Keratinocyte (primary cell): ENCODE data around the gene ITCH. TPM values are rescaled to one million over a fixed set of nuclear protein-coding genes. Genes with fewer than 3 reads are reported as not detected.

ENCODE experiments used
- DNase-seq: peaks from one replicate; pipeline ENCODE4 v3.0.0-alpha.2; 2011; ENCODE audit warnings: low read depth, missing footprints, low spot score
- FAIRE-seq: peaks from 2 replicates; lab custom pipeline; 2011; peaks lifted over from hg19 to GRCh38; lab: Jason Lieb, UNC
- H2AFZ ChIP-seq: 2 replicates; pipeline ENCODE4 v1.6.0; 2012; ENCODE audit warnings: low read length, control low read depth, inconsistent platforms; ENCODE audit not compliant: control insufficient read depth
- H3K27ac ChIP-seq: 2 replicates; pipeline ENCODE4 v1.5.1; 2011; ENCODE audit warnings: low read length; ENCODE audit not compliant: control insufficient read depth, insufficient read depth
- H3K27me3 ChIP-seq: 3 replicates; pipeline ENCODE4 v1.6.0; 2011; ENCODE audit warnings: low read length; ENCODE audit not compliant: control insufficient read depth, insufficient read depth; ENCODE audit errors: extremely low read depth
- H3K36me3 ChIP-seq, 2 experiments: 2 replicates in 1 of 2; 3 replicates in 1 of 2; pipeline ENCODE4 v1.5.1; 2011; ENCODE audit warnings: low read length in 2 of 2, mild to moderate bottlenecking in 1 of 2; ENCODE audit not compliant: control insufficient read depth in 2 of 2, insufficient read depth in 2 of 2; ENCODE audit errors: extremely low read depth in 1 of 2
- H3K4me1 ChIP-seq: 3 replicates; pipeline ENCODE4 v1.5.1; 2011; ENCODE audit warnings: low read length; ENCODE audit not compliant: control insufficient read depth, insufficient read depth; ENCODE audit errors: extremely low read depth
- H3K4me2 ChIP-seq: 3 replicates; pipeline ENCODE4 v1.6.0; 2011; ENCODE audit warnings: low read depth, low read length; ENCODE audit not compliant: control insufficient read depth, insufficient read depth; ENCODE audit errors: extremely low read depth
- H3K4me3 ChIP-seq, 3 experiments: fragments of 200-600 bp in 1 of 3; sonication (generic) in 1 of 3; 2 replicates in 2 of 3; 3 replicates in 1 of 3; pipeline ENCODE4 v1.5.1; 2011 to 2016; ENCODE audit warnings: low read length in 3 of 3, mild to moderate bottlenecking in 3 of 3, control low read depth in 2 of 3, inconsistent platforms in 1 of 3, low read depth in 1 of 3, mixed read lengths in 1 of 3, mixed run types in 1 of 3, moderate library complexity in 1 of 3; ENCODE audit not compliant: control insufficient read depth in 2 of 3, insufficient read depth in 2 of 3; ENCODE audit errors: extremely low read depth in 1 of 3
- H3K79me2 ChIP-seq: 2 replicates; pipeline ENCODE4 v1.6.0; 2012; ENCODE audit warnings: low read length; ENCODE audit not compliant: control insufficient read depth, insufficient read depth
- H3K9ac ChIP-seq: 3 replicates; pipeline ENCODE4 v1.6.0; 2011; ENCODE audit warnings: low read length; ENCODE audit not compliant: control insufficient read depth, insufficient read depth; ENCODE audit errors: extremely low read depth
- H3K9me1 ChIP-seq: 3 replicates; pipeline ENCODE4 v1.6.0; 2011; ENCODE audit warnings: low read length; ENCODE audit not compliant: control insufficient read depth, insufficient read depth; ENCODE audit errors: extremely low read depth
- H3K9me3 ChIP-seq: 2 replicates; pipeline ENCODE4 v1.5.1; 2012; ENCODE audit warnings: low read depth, low read length; ENCODE audit not compliant: control insufficient read depth
- H4K20me1 ChIP-seq: 3 replicates; pipeline ENCODE4 v1.6.0; 2011; ENCODE audit warnings: low read length; ENCODE audit not compliant: control insufficient read depth, insufficient read depth; ENCODE audit errors: extremely low read depth
- CTCF ChIP-seq, 3 experiments: IDR thresholded peaks in 1 of 3; conservative IDR thresholded peaks in 1 of 3; optimal IDR thresholded peaks in 1 of 3; 2 replicates in 2 of 3; 3 replicates in 1 of 3; pipeline versions ENCODE3 to v1.5.1; 2011; ENCODE audit warnings: low read length in 3 of 3, mild to moderate bottlenecking in 3 of 3, moderate library complexity in 2 of 3, control low read depth in 1 of 3, inconsistent platforms in 1 of 3; ENCODE audit not compliant: insufficient read depth in 2 of 3; ENCODE audit errors: extremely low read depth in 1 of 3
- EZH2 ChIP-seq: IDR thresholded peaks from one replicate; pipeline ENCODE4 v1.6.1; 2012; ENCODE audit warnings: inconsistent platforms, mild to moderate bottlenecking, low read length, moderate library complexity
- dilution Hi-C: fragments of 300-500 bp; cut with MboI; formaldehyde crosslinking; loops from one replicate; pipeline ENCODE4 v1.7.0; 2020; ENCODE audit warnings: low sequenced_read_pairs; ENCODE audit not compliant: extremely low pct_ligation_motif_present
- polyA plus RNA-seq, 5 experiments: library from polyadenylated mRNA; depleted of rRNA in 3 of 5; stranded (reverse) in 3 of 5; stranded (forward) in 1 of 5; unstranded in 1 of 5; fragments of >200 nt; gene quantifications; 1 replicate in 1 of 5; 2 replicates in 3 of 5; 3 replicates in 1 of 5; pipeline versions ENCODE4 v1.2.1 to v1.2.3, GENCODE V29; 2011 to 2012; ENCODE audit warnings: missing spikeins in 2 of 5, low read depth in 1 of 5, low replicate concordance in 1 of 5

ITCH gene
- polyA plus RNA-seq, 1 donor (not counting 4 experiments of a cell fraction or from before 2014, with no cell fraction given): 42.5 TPM

GRCh38 chr20:34546751-34547181 lies 183.7 kb downstream of the ITCH start:
- no peak for DNase-seq
- H3K27ac ChIP-seq: no peak overlapping the region
- H4K20me1 ChIP-seq: no peaks in the 10 kb centered on the region
- TF ChIP-seq CTCF (optimal IDR thresholded peaks at IDR 0.05 in 1 of 3, IDR thresholded peaks at IDR 0.05 in 1 of 3, conservative IDR thresholded peaks at IDR 0.05 in 1 of 3; ENCODE audit: extremely low read depth in 1 of 3, insufficient read depth in 2 of 3, low read length in 3 of 3) (no peak), EZH2 (no peak)
- H3K27me3 ChIP-seq: no peaks in the 10 kb centered on the region
- H3K9me1 ChIP-seq: no peaks in the 10 kb centered on the region
- no peaks in the 10 kb centered on the region for H3K79me2 ChIP-seq
- dilution Hi-C loops: no loop called here
- no peak overlapping the region for H2AFZ ChIP-seq
- H3K36me3 ChIP-seq: no peaks in the 10 kb centered on the region
- no peak overlapping the region for H3K4me2 ChIP-seq
- FAIRE-seq: no peak
- H3K4me3 ChIP-seq: no peak overlapping the region
- peaks cover 3% of the 10 kb centered on the region for H3K4me1 ChIP-seq
- no peaks in the 10 kb centered on the region for H3K9me3 ChIP-seq
- no peak overlapping the region for H3K9ac ChIP-seq

GRCh38 chr20:34547844-34548613 lies 185.0 kb downstream of the ITCH start:
- Histone ChIP-seq H3K36me3 (no peaks in the 10 kb centered on the region), H3K9me1 (no peaks in the 10 kb centered on the region), H4K20me1 (no peaks in the 10 kb centered on the region), H3K27ac (no peak overlapping the region), H3K9ac (no peak overlapping the region), H3K4me2 (no peak overlapping the region), H2AFZ (no peak overlapping the region), H3K4me3 (no peak overlapping the region), H3K9me3 (no peaks in the 10 kb centered on the region), H3K27me3 (no peaks in the 10 kb centered on the region), H3K79me2 (no peaks in the 10 kb centered on the region), H3K4me1 (peaks cover 3% of the 10 kb centered on the region)
- FAIRE-seq (no peak), DNase-seq (no peak)
- TF ChIP-seq EZH2 (no peak), CTCF (optimal IDR thresholded peaks at IDR 0.05 in 1 of 3, IDR thresholded peaks at IDR 0.05 in 1 of 3, conservative IDR thresholded peaks at IDR 0.05 in 1 of 3; ENCODE audit: extremely low read depth in 1 of 3, insufficient read depth in 2 of 3, low read length in 3 of 3) (no peak)
- dilution Hi-C loops: no loop called here
